LoVo (cell line): ENCODE measurements around the gene NKAIN2.
"Not testable (repeated sequence)": the region's sequence is repeated elsewhere in the genome, so short reads cannot be mapped to it uniquely, and the experiment has no call there.

Experiments
- DNase-seq: peaks from one replicate; pipeline ENCODE4 v3.0.0-alpha.2; 2016; ENCODE audit warnings: low spot score

The NKAIN2 gene

DNA sequence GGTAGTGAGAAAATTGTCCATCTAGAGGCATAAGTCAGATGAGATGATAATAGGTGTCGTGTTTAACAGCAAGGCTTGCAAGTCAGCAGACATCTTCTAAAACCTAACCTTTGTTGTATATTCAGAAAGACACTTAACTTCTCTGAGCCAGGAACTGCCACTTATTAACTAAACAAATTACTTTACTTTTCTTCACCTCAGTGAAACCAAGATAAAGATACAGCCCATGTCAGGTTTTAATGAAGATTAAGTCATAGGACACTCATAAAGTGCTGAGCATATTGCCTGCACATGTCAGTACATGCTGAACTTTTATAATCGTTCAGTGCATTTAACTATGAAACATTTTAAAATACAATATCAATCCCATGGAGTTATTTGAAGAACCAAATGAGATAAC lies 286.8 kb downstream of the NKAIN2 start:
- DNase-seq, result no peak

DNA sequence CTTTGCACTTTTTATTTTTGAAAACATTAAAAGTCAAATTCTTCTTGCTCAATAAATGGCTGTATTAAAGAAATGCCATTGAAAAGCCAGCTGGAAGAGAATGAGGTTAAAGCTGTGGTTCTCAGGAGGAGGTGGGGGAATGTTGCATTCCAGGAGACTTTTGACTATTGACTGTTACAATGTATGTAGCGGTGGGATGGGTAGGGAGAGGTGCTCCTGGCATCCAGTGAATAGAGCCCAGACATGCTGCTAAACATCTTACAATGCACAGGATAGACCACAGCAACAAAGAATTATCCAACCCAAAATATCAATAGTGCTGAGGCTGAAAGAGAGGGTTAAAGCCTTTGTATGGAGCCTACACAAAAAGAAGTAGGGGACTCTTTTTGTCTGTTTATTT lies 295.9 kb downstream of the NKAIN2 start:
- no peak for DNase-seq

DNA sequence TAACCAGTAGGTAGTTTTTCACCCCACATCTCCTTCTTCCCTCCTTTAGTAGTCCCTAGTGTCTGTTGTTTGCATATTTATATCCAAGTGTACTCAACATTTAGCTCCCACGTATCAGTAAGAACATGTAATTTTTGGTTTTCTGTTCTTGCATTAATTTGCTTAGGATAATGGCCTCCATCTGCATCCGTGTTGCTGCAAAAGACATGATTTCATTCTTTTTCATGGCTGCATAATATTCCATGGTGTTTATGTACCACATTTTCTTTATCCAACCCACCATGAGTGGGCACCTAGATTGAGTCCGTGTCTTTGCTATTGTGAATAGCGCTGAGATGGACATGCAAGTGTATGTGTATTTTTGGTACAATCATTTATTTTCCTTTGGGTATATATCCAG lies 306.8 kb downstream of the NKAIN2 start:
- no peak for DNase-seq

DNA sequence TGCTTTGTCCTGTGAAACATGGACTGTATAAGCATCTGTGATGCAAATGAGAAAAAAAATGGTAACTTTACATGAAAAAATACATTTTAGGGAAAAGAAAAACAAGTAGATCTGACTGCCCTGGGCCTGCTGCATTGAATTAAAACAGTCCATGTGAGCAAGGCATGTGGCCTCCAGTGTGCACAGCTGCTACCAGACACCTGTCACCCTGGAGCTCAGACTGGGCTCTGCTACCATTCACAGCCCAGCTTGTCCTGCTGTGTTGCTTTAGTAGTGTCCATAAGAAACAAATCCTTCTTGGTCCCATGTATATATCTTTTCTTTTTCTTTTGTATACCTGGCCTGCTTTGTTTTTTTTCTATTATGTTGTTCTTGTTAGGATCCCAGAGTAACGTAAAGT lies 315.9 kb downstream of the NKAIN2 start:
- DNase-seq, result no peak

DNA sequence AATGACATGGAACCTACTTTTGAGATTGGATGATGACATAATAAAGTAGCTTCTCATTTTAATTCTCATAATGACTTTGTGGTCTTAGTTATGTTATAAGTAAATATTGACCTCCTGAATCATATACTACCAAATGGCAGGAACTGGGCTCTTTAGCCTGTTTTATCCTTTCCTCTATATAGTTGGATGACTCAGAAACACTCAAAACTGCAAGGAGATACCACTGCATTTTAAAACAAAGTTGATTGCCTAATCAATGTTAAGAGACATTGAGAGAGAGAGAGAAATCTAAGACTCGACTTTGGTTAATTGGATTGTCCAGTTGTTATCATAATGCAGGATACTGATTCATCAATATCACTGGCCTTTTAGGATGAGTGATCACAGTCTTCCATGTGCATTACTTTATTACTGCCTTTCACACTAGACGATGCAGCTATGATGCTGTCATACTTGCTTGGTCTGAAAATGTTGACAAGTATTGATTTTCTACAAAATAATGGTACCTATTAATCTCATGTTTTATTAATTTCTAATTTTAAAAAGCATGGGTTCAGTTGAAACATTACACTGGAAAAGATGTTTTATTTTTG lies 320.0 kb downstream of the NKAIN2 start:
- no peak for DNase-seq

DNA sequence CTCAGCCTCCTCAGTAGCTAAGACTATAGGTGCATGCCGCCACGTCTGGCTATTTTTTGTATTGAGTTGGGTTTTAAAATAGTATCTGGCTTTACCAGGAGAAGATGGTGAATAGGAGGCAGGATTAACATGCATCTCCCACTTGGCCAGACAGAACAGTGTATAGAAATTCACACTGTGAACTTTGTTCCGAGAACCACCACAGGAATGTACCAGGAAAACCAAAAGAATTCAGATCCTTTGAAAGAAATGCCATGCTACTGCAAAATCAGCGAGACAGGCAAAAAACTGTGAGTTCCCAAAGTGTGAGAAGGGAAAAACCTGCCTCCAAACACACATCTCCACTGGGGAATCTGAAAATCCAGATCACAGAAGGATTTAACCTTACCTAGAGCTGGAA lies 327.6 kb downstream of the NKAIN2 start:
- DNase-seq, result peak; percentile 9

DNA sequence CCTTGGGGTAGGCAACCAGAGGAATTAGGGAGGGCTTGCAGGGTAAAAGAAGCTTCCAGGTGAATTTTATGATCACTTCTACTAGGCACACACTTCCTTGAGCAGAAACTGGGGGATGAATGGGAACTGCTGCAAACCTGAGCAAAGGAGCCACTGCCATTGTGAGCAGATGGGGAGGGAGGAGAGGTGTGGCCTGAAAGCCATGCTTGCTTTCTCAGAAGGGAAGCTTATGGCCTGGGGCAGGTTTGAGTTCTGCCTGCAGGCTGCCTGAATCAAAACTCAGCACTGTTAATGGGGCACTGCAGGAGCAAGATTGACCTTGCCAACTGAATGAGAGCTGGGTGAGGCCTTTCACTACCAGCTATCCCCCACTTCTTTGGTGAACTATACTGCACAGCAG lies 328.1 kb downstream of the NKAIN2 start:
- DNase-seq, result no peak

DNA sequence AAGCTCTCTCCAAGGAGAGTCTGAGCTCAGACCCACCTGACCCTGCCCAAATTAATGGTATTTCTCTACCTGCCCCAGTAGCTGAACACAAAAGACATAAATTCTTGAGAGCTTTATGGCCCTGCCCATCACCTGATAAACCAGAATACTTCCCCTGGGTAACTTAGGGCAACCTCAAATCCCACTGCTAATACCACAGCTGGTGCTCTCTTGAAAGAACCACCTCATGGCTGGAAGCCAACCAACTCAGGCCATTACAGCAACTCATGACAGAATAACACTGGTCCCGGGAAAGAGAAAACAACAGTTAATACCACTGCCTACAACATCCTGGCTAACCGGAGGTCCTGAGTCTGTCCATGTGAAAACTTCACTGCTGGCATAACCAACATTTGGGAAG lies 328.6 kb downstream of the NKAIN2 start:
- no peak for DNase-seq

DNA sequence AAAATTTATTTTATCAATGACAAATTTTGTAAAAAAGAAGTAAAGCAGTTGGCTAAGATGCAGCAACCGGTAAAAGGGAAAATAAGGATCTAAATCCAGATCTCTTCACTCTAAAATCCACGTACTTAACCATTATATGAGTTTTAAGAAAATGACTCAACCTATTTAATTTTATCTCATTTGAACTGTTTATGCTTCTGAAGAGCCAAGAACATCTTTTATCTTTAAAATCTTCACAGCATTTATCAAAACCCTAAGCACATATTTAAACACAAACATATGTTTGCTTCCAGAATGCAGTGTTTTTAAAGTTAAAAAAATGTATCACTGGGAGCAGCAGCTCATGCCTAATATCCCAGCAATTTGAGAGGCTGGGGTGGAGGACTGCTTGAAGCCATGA lies 339.2 kb downstream of the NKAIN2 start:
- no peak for DNase-seq

DNA sequence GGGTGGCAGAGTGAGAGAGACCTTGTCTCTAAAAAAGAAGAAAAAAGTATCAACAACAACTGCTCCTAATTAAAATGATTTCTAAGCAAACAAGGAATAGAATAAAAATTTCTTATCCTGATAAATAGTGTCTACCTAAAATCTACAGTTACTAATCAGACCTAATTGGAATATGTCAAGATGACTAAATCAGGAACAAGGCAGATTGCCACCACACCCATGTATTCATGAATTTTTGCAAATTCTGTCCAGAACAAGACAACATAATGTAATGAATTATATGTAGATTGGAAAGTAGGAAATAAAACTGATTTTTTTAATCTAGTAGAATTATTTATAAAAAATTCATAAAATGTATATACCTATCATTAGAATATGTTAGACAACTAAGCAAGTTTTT lies 339.8 kb downstream of the NKAIN2 start:
- no peak for DNase-seq

DNA sequence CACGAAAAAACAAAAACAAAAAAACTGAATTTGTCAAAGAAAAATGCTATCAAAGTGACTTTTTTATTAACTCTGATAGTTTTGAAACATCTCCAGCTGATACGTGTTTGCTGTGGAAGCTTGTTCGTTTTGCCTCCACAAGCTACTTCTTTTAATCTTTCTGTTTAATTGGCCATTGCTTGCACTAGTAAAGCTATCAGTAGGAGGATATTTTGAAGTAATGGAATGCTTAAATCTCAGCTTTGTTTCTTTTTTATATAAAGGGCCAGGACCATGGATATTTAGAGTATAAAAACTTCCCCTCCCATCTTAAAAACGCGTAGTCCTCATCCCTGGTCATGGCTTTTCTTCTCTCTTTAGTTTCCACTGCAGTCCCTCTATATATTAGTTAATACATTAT lies 344.0 kb downstream of the NKAIN2 start:
- DNase-seq, result no peak

DNA sequence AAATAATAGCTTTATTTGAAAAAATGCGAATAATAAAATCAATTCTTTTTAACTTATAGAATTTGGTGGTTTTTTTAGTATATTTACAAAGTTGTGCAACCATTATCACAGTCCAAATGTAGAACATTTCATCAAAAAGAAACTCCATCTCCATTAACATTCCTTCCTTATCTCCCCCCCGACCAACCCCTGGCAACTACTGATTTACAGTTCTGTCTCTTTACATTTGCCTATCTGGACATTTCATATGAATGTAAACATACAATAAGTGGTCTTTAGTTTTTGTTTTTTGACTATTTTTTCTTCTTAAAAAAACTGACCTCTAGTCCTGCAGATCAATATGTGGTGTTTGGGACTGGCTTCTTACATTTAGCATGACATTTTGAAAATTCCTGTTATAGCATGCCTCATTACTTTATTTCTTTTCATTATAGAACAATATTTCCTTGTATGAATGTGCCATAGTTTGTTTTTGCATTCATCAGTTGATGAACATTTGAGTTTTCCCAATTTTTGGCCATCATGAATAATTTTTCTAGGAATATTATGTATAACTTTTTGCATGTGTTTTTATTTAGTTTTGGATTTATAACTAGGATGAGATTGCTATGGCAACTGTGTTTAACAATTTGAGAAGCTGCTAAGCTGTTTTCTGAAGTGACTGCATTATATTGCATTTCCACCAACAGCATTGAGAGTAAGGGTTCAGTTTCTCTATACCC lies 344.7 kb downstream of the NKAIN2 start:
- DNase-seq, result no peak

DNA sequence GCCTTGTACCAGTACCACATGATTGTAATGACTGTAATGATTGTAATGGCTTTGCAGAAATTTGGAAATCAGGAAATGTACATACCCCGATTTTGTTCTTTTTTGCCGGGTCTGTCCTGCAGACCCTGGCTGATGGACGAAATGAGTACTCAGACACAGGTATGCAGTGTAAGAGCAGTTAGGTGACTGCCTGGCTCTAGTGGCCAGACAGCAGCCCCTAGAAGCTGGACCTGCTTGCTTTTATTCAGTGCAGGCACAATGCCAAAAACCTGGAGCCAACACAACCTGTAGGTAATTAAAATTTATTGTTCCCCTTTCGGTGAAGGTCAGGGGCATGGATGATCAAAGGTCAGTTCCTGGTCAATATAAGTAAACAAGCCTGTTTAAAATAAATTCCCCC lies 346.0 kb downstream of the NKAIN2 start:
- DNase-seq, result no peak

DNA sequence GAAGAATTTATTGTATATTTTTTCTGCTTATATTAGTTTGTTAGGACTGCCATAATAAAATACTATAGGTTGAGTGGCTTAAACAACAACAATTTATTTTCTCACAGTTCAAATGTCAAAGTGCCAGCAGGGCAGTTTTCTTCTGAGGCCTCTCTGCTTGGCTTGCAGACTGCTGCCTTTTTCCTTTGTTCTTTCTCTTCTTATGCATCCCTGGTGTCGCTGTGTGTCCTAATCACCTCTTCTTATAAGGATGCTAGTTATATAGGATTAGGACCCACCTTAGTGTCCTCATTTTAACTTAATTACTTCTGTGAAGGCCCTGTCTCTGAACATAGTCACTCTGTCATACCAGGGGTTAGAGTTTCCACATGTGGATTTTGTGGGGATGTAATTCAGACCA lies 354.4 kb downstream of the NKAIN2 start:
- no peak for DNase-seq

DNA sequence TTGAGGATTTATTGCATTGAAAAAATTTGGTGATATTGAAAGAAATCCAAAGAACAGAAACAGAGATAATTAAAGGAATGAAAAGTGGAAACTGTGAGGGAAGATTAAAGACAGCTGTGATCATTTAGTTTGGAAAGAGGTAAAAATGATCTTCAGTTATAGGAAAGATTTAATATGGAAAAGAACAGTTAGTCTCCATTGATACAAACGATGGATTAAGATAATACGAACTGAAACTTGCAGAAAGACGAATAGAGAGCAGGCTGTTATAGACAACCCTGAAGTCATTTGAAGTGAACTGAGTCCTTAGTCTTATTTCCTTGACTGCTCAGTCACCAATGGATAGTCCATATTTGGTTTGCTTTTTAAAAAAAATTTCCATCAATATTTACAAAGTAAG lies 360.0 kb downstream of the NKAIN2 start:
- no peak for DNase-seq

DNA sequence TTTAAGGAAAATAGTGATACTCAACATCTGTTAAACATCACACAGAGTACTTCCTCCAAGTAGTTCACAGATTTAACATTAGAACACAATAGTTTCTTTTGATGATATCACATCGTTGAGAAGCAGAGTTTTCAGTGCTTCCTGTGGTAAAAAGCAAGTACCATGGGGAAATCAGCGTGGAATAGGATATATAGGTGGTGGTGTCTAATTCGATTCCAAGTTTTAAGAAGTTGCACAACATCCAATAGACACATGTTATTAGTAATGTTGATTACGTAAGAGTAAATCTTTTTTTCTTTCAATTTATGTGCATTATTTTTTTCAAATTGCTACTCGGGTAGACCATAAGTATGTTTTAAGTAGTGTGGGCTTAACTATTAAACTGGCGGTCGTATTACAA lies 360.7 kb downstream of the NKAIN2 start:
- DNase-seq, result no peak

DNA sequence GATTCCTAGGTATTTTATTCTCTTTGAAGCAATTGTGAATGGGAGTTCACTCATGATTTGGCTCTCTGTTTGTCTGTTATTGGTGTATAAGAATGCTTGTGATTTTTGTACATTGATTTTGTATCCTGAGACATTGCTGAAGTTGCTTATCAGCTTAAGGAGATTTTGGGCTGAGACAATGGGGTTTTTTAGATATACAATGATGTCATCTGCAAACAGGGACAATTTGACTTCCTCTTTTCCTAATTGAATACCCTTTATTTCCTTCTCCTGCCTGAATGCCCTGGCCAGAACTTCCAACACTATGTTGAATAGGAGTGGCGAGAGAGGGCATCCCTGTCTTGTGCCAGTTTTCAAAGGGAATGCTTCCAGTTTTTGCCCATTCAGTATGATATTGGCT lies 363.6 kb downstream of the NKAIN2 start:
- not testable (repeated sequence) for DNase-seq

DNA sequence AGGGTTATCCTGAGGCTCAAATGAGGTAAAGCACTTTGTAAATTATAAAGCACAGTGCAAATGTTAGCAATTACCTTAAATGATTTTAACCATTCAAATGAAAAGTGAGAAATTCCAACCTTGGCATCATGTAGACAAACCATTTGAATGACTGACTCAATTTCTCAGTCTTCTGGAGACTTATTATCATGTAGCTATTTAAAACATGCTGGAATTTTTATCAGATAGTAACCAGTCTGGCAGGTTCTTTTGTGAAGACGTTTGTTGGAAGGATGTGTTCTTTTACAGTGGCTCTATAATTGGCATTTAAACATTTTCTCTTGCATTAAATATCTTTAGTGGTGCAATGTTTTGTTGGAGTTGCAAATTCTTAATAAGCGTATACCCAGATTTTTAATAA lies 386.6 kb downstream of the NKAIN2 start:
- no peak for DNase-seq

DNA sequence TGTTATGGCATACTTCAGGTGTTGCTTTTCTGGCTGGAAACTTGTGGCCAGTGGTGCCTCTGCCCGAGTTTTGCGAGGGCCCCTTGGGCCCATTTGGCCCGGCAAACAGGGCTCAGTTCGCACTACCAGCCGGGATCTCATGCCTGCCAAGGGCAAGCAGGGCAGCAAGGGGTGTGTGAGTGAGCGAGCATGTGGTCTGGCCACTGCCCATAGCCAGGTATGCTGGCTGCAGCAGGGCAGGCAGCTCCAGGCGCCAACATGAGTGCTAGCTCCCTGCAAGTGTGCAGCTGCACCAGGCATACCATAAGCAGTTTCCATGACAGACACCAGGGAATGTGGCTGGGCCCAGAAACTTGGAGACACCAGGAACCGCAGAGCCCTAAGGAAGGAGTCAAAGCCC lies 389.5 kb downstream of the NKAIN2 start:
- DNase-seq, result no peak

DNA sequence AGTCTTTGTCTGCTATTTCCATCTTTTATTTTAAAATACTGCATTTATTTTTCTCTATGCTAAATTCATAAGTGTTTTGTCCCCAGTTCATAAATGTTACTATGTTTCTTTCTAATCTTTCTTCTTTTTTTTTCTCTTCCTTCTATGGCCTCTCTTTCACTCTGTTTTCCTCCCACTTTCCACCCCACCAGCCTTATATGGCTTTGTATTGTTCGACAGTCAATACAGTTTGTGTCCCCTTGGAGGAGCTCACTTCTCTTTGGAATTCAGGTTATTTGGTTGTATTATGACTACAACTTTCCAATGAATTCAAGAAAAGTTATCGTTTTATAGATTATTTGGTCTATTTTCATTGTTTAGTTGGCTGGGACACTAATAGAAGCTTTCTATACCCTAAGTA lies 393.5 kb downstream of the NKAIN2 start:
- no peak for DNase-seq

DNA sequence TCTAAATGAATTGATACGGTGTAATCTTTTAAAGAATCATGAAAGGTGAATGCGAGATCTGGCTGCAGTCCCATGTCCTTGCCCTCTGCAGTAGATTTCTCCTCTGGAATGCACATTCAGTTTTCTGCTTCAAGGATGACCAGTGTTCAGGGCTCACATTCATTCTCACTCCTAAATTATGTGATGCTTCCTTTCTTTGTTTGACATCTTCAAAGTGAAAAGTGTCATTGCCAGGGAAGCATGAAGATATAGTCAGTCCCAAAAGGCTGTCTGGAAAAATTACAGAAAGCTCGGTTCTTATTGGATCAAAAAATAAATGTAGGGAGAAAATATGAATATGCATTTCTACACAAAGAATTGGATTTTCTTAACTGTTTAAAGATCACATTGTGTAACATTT lies 395.6 kb downstream of the NKAIN2 start:
- DNase-seq, result no peak

DNA sequence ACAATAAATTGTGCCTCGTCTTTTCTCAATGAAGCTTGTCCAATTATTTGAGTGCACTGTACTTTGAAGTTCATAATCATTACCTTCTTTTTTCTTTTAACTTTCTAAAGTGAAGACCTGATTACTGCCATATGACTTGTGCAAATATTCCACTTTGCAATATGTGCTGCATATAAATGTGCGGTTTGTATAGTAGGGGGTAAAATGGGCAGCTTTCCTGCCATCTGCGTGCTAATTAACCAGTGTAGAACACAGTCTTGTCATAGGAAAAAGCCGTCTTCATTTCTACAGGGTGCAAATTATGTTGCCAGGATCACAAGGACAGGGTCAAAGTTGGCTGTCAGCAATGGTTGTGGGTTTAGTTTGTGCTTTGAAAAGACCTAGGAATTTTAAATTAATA lies 397.0 kb downstream of the NKAIN2 start:
- DNase-seq, result no peak

DNA sequence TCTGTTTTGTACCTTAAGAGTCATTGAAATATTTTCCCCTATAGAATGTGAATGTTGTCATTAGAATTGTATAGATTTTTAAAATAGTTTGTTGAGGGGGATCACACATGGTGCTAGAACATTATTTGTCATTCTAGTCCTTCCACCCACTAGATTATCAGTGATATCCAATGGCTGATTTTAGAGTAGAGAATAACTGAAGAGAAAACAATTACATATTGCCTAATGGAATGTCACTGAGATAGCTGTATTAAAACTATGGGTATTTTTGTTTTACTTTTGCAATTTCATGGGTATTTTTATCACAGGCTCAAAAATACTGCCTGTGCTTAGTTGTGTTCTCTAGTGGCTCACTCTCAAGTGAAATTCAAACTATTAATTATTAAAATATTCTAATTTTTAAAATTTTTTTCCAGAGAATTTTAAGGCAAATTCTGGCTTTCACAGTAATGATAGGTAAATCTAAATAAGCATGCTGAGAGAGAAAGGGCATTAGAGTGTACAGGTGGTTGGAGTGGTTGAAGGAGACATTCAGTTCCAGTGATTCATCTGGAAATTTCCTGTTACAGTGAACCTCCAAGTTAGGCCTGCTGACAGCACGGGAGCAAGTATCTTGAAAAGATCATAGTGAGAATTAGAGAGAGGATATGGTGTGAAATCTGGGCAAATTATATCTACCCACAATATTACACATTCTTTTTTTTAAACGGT lies 399.6 kb downstream of the NKAIN2 start:
- DNase-seq, result no peak

DNA sequence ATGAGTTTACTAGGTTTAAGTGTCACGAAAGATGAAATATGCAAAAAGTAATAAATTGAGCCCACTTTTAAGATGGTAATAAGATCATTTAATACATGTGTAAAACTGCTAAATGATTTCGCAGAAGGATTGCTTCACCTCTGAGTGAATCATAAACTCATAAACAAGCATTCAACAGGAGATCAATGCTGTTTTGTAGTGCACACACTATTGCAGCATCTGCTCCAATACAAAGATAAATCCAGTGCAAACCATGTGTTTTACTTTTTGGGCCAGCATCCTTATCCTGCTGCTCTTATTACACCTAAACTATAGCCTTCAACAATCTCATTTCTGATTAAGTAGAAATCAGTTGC lies 400.1 kb downstream of the NKAIN2 start:
- no peak for DNase-seq
